ENCODE measurements around the gene RHOT2.

DNA sequence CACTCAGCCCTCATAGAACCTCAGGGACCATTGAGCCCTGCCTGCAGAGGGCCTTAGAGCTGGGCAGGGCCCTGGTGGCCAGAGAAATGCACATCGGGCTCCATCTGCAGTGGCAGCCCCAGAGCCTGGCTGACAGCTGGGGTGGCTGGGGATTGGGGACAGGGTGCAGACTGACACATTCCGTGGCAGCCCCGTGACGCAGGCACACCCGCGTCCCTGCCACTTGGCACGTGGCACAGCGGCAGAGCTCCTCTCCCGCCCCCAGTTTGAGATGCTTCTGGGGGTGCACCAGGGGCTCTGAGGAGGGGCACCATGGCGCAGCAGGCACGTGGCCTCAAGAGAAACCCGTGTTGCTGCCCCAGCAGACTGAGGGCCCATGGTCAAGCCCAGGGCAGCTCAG is 35.5 kb downstream of the RHOT2 start:
- TF ChIP-seq CTCF (IDR thresholded peaks at IDR 0.05) (no peak), POLR2A (IDR thresholded peaks at IDR 0.05) (no peak)

Measured in lower leg skin (tissue), 3 donors.